HG03575 (cell line): Measurements from ENCODE around the gene HS6ST1.
"Not testable (repeated sequence)": the region's sequence is repeated elsewhere in the genome, so short reads cannot be mapped to it uniquely, and the experiment has no call there.

Experiments
- ATAC-seq: cut with Tn5 transposase; IDR thresholded peaks from one replicate; pipeline ENCODE4 v1.9.1; 2021; ENCODE audit not compliant: unreplicated experiment, insufficient number of reproducible peaks, low FRiP score; ENCODE audit errors: extremely low read depth

Gene HS6ST1

GRCh38 chr2:128275498-128276045 is 43.1 kb downstream of the HS6ST1 start:
- no peak for ATAC-seq

- ATAC-seq, result no peak
Measured at GRCh38 chr2:128274218-128274617, 44.5 kb downstream of the HS6ST1 start.

GRCh38 chr2:128273469-128274081 is 45.1 kb downstream of the HS6ST1 start:
- ATAC-seq, result no peak

- no peak for ATAC-seq
Measured at GRCh38 chr2:128272601-128273468, 45.8 kb downstream of the HS6ST1 start.

GRCh38 chr2:128271911-128272600 is 46.6 kb downstream of the HS6ST1 start:
- no peak for ATAC-seq

- ATAC-seq, result no peak
Measured at GRCh38 chr2:128271597-128271910, 47.1 kb downstream of the HS6ST1 start.

- no peak for ATAC-seq
Measured at GRCh38 chr2:128270672-128271596, 47.7 kb downstream of the HS6ST1 start.

- no peak for ATAC-seq
Measured at GRCh38 chr2:128269990-128270671, 48.5 kb downstream of the HS6ST1 start.

GRCh38 chr2:128269063-128269989 is 49.3 kb downstream of the HS6ST1 start:
- ATAC-seq, result no peak

- ATAC-seq, result not testable (repeated sequence)
Measured at GRCh38 chr2:128268611-128269010, 50.1 kb downstream of the HS6ST1 start.

- not testable (repeated sequence) for ATAC-seq
Measured at GRCh38 chr2:128268145-128268544, 50.5 kb downstream of the HS6ST1 start.

- ATAC-seq, result not testable (repeated sequence)
Measured at GRCh38 chr2:128267649-128268048, 51.0 kb downstream of the HS6ST1 start.

GRCh38 chr2:128267197-128267596 is 51.5 kb downstream of the HS6ST1 start:
- ATAC-seq, result not testable (repeated sequence)

- not testable (repeated sequence) for ATAC-seq
Measured at GRCh38 chr2:128266463-128266862, 52.2 kb downstream of the HS6ST1 start.

- not testable (repeated sequence) for ATAC-seq
Measured at GRCh38 chr2:128265608-128265993, 53.1 kb downstream of the HS6ST1 start.

GRCh38 chr2:128264881-128265607 is 53.6 kb downstream of the HS6ST1 start:
- no peak for ATAC-seq
